Measurements from ENCODE around the gene ELAVL1. TPM values are rescaled to one million over a fixed set of nuclear protein-coding genes. Genes with fewer than 3 reads are reported as not detected.

ELAVL1 gene
- total and polyA plus RNA-seq, 9 of the 15 experiments (the other 6 are each of a cell fraction or from before 2014, with no cell fraction given): 4.3 to 172 (median 69.2) TPM

DNA sequence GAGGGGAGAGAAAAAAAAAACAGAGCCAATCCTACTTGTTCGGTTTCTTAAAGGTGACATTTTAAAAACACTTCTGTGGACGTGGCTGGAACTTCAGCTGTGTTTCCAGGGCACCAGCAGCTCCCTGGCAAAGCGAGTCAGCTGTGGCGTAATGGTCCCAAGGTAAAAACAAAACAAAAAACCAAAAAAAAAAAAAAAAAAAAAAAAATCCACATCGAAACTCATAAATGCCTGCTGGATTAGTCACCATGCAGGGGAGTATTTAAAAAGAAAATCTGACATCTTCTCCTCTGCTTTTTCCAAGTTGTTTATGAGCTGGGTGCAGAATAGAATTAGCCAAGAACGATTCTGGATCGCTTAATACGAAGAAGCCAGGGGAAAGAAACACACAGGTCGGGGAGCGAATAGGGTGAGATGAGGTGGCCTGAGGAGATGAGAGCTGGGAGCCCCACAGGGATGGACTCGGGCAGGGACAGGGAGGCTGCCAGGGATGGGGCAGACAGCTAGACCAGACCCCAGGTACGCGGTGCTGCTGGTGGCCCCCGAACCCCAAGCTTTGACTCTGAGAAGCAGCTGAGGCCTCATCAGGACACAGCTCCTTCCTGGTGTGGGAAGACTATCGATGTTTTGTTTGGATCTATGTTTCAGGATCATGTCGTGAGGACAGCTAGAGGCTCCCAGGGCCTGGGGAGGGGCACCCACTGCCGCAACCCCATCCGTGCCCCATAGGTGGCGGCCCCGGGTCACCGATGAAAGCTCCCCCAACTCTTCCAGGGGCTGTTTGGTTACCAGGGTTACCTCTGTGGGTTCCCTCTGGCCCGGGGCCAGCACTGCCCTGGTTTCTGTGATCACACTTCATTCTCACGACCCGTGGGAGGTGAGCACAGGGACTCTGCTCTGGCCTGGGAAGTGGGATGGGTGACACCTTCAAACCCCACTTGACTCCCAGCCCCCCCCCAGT, 76.4 kb downstream of the ELAVL1 start:
- DNase-seq (ENCODE audit: extremely low read depth in 1 of 4, low spot score in 3 of 4): peak; percentile 66 to 76 (median 71)
- POLR2A ChIA-PET: interaction anchor here (0.5 to 3.3 kb wide), 8 partner anchors 9 to 151 kb away, joined by 3 to 27 read pairs (median 5); partner anchors contain the start of genes MAP2K7, SNAPC2 and TIMM44
- no peaks in the 10 kb centered on the region for H3K9me1 ChIP-seq (ENCODE audit: control insufficient read depth, insufficient read depth, low read length)
- H3K79me2 ChIP-seq (ENCODE audit: control insufficient read depth, insufficient read depth, low read length): no peaks in the 10 kb centered on the region
- H2AFZ ChIP-seq (ENCODE audit: low read depth, low read length): no peak overlapping the region
- H3K4me1 ChIP-seq (replicated peaks in 1 of 2; ENCODE audit: control insufficient read depth in 2 of 2, insufficient read depth in 2 of 2, low read length in 2 of 2): peaks cover 11 to 78% of the 10 kb centered on the region in 2 experiments
- peaks cover 60% of the 10 kb centered on the region; the same call in 2 of the 3 replicates for H3K36me3 ChIP-seq (ENCODE audit: control insufficient read depth, insufficient read depth, low read length)
- in situ Hi-C loops (cut with MboI): no loop called here
- no peaks in the 10 kb centered on the region for H3K27me3 ChIP-seq (ENCODE audit: control insufficient read depth in 2 of 2, insufficient read depth in 2 of 2, low read length in 2 of 2)
- H3K9me3 ChIP-seq (replicated peaks; ENCODE audit: control insufficient read depth, insufficient read depth, low read depth, low read length): no peaks in the 10 kb centered on the region
- H4K20me1 ChIP-seq (replicated peaks; ENCODE audit: control insufficient read depth, insufficient read depth, low read length): peaks cover 21% of the 10 kb centered on the region
- ATAC-seq: peak; percentile 57
- H3K9ac ChIP-seq (ENCODE audit: insufficient read depth in 1 of 2, low read depth in 2 of 2, low read length in 2 of 2): 0 out of 4 replicates have a peak overlapping the region, but pooled peaks of 1 of the 2 experiments have one; percentile 10
- 60% methylated on average over 21 of the region's 24 CpGs for WGBS (ENCODE audit: insufficient coverage, low coverage, missing lambda C conversion rate)
- peak; percentile 81 for FAIRE-seq
- BruUV-seq (replicated peaks): TSS peak; percentile 24
- CTCF ChIA-PET (ENCODE audit: low intra/inter-chr PET ratio): no interaction called here
- H3K4me2 ChIP-seq (ENCODE audit: insufficient read depth, low read length): no peak overlapping the region
- no peak overlapping the region for H3K4me3 ChIP-seq
- intact Hi-C loops (cut with micrococcal nuclease): no loop called here
- H3K27ac ChIP-seq (ENCODE audit: extremely low read depth, low read depth, low read length): peak overlapping the region; percentile 19; the same call in 1 of the 3 replicates
- no peak for TF ChIP-seq TOE1 (IDR thresholded peaks at IDR 0.05; ENCODE audit: borderline replicate concordance)
- TF ChIP-seq TOE1 (CRISPR knock-in tag; IDR thresholded peaks at IDR 0.05; ENCODE audit: borderline replicate concordance, low read depth): no peak
- TF ChIP-seq CREBBP (IDR thresholded peaks at IDR 0.05; ENCODE audit: low read depth, low read length): no peak
- TF ChIP-seq RFX1 (IDR thresholded peaks at IDR 0.05): peak; percentile 86
- no peak for TF ChIP-seq FUS (optimal IDR thresholded peaks at IDR 0.05; ENCODE audit: low read depth, low read length)
- TF ChIP-seq CTCFL (IDR thresholded peaks at IDR 0.05; ENCODE audit: borderline replicate concordance, insufficient read depth, low read depth, low read length, poor library complexity, severe bottlenecking): peak; percentile 2
- TF ChIP-seq, protein P1, sequence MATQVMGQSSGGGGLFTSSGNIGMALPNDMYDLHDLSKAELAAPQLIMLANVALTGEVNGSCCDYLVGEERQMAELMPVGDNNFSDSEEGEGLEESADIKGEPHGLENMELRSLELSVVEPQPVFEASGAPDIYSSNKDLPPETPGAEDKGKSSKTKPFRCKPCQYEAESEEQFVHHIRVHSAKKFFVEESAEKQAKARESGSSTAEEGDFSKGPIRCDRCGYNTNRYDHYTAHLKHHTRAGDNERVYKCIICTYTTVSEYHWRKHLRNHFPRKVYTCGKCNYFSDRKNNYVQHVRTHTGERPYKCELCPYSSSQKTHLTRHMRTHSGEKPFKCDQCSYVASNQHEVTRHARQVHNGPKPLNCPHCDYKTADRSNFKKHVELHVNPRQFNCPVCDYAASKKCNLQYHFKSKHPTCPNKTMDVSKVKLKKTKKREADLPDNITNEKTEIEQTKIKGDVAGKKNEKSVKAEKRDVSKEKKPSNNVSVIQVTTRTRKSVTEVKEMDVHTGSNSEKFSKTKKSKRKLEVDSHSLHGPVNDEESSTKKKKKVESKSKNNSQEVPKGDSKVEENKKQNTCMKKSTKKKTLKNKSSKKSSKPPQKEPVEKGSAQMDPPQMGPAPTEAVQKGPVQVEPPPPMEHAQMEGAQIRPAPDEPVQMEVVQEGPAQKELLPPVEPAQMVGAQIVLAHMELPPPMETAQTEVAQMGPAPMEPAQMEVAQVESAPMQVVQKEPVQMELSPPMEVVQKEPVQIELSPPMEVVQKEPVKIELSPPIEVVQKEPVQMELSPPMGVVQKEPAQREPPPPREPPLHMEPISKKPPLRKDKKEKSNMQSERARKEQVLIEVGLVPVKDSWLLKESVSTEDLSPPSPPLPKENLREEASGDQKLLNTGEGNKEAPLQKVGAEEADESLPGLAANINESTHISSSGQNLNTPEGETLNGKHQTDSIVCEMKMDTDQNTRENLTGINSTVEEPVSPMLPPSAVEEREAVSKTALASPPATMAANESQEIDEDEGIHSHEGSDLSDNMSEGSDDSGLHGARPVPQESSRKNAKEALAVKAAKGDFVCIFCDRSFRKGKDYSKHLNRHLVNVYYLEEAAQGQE (IDR thresholded peaks at IDR 0.05; ENCODE audit: borderline replicate concordance): 0 out of 2 replicates have a peak, but pooled peaks have one; percentile 16
- TF ChIP-seq, protein P1 (CRISPR knock-in tag; IDR thresholded peaks at IDR 0.05; ENCODE audit: low read depth): no peak
- peak; percentile 55 for TF ChIP-seq POLR2B (IDR thresholded peaks at IDR 0.05; ENCODE audit: low read depth, partially characterized antibody)
- TF ChIP-seq SMC3 (conservative IDR thresholded peaks at IDR 0.05; ENCODE audit: insufficient read depth, low read depth, low read length): 0 out of 2 replicates have a peak, but pooled peaks have one; percentile 24
